ENCODE results near the gene ALG3.
"Not testable (repeated sequence)": the region's sequence is repeated elsewhere in the genome, so short reads cannot be mapped to it uniquely, and the experiment has no call there.

The ALG3 gene

GRCh38 chr3:184248454-184249411 is at the start of gene ALG3:
Gene ALG3 (minus strand): TSS chr3:184248962. CDS start chr3:184248940, 22 bp downstream.
- FAIRE-seq, result peak; percentile 76

GRCh38 chr3:184296616-184297015 is 47.9 kb upstream of the ALG3 start:
- DNase-seq (ENCODE audit: insufficient read length, low spot score) (no peak), FAIRE-seq (no peak)

More at GRCh38 chr3:184248454-184249411, at the start of gene ALG3:
- peak; percentile 79 for DNase-seq (ENCODE audit: insufficient read length, low spot score)

- FAIRE-seq (no peak), DNase-seq (ENCODE audit: insufficient read length, low spot score) (no peak)
These were observed 47.0 kb upstream of the ALG3 start for GRCh38 chr3:184295771-184296170.

- no peak for FAIRE-seq
- no peak for DNase-seq (ENCODE audit: insufficient read length, low spot score)
These were observed 43.1 kb upstream of the ALG3 start for GRCh38 chr3:184291738-184292445.

- FAIRE-seq (no peak), DNase-seq (ENCODE audit: insufficient read length, low spot score) (no peak)
These were observed 42.4 kb upstream of the ALG3 start for GRCh38 chr3:184291044-184291737.

GRCh38 chr3:184290331-184290730 is 41.6 kb upstream of the ALG3 start:
- FAIRE-seq, result no peak
- no peak for DNase-seq (ENCODE audit: insufficient read length, low spot score)

GRCh38 chr3:184289426-184289938 is 40.7 kb upstream of the ALG3 start:
- FAIRE-seq (no peak), DNase-seq (ENCODE audit: insufficient read length, low spot score) (peak; percentile 78)

- FAIRE-seq, result no peak
- DNase-seq (ENCODE audit: insufficient read length, low spot score), result peak; percentile 81
These were observed 35.9 kb upstream of the ALG3 start for GRCh38 chr3:184284696-184285095.

GRCh38 chr3:184283681-184284080 is 34.9 kb upstream of the ALG3 start:
- no peak for FAIRE-seq
- no peak for DNase-seq (ENCODE audit: insufficient read length, low spot score)

- DNase-seq (ENCODE audit: insufficient read length, low spot score) (no peak), FAIRE-seq (no peak)
These were observed 34.2 kb upstream of the ALG3 start for GRCh38 chr3:184282941-184283340.

GRCh38 chr3:184277366-184277765 is 28.6 kb upstream of the ALG3 start:
- no peak for DNase-seq (ENCODE audit: insufficient read length, low spot score)
- FAIRE-seq, result no peak

GRCh38 chr3:184275961-184276910 is 27.5 kb upstream of the ALG3 start, which contains the start of gene ECE2:
Gene ECE2 (plus strand): TSS chr3:184276022. CDS start chr3:184276154, 132 bp downstream.
- no peak for FAIRE-seq

GRCh38 chr3:184275381-184275701 is 26.6 kb upstream of the ALG3 start:
- no peak for FAIRE-seq

More at GRCh38 chr3:184275961-184276910, 27.5 kb upstream of the ALG3 start, which contains the start of gene ECE2:
- DNase-seq (ENCODE audit: insufficient read length, low spot score), result no peak

GRCh38 chr3:184272269-184272668 is 23.5 kb upstream of the ALG3 start:
- DNase-seq (ENCODE audit: insufficient read length, low spot score) (no peak), FAIRE-seq (no peak)

More at GRCh38 chr3:184275381-184275701, 26.6 kb upstream of the ALG3 start:
- no peak for DNase-seq (ENCODE audit: insufficient read length, low spot score)

- FAIRE-seq; DNase-seq (ENCODE audit: insufficient read length, low spot score): not testable (repeated sequence)
These were observed 18.5 kb upstream of the ALG3 start for GRCh38 chr3:184267249-184267648.

GRCh38 chr3:184262764-184263179 is 14.0 kb upstream of the ALG3 start:
- FAIRE-seq, result no peak
- DNase-seq (ENCODE audit: insufficient read length, low spot score), result no peak

GRCh38 chr3:184261854-184262763 is 13.3 kb upstream of the ALG3 start:
- no peak for DNase-seq (ENCODE audit: insufficient read length, low spot score)
- FAIRE-seq, result peak; percentile 66

- FAIRE-seq (peak; percentile 85), DNase-seq (ENCODE audit: insufficient read length, low spot score) (peak; percentile 90)
These were observed 12.6 kb upstream of the ALG3 start, which contains the start of gene CAMK2N2 for GRCh38 chr3:184261270-184261853. Gene CAMK2N2 (minus strand): TSS chr3:184261553. CDS start chr3:184261285, 268 bp downstream.
